Activated naive CD8-positive, alpha-beta T cell (primary cell): Measurements from ENCODE around the gene COL7A1.
A peak's percentile ranks its signal among the peaks of the same experiment; 100 is the strongest.

Source experiments
- H3K27ac Mint-ChIP-seq: one replicate; pipeline ENCODE4 v1.8.0; 2021; ENCODE audit warnings: mixed read lengths
- H3K27me3 Mint-ChIP-seq: one replicate; pipeline ENCODE4 v1.8.0; 2021; ENCODE audit warnings: mixed read lengths
- H3K36me3 Mint-ChIP-seq: one replicate; pipeline ENCODE4 v1.8.0; 2021; ENCODE audit warnings: mixed read lengths
- H3K4me1 Mint-ChIP-seq: one replicate; pipeline ENCODE4 v1.8.0; 2021; ENCODE audit warnings: low read depth, mixed read lengths
- H3K4me3 Mint-ChIP-seq: one replicate; pipeline ENCODE4 v1.8.0; 2021; ENCODE audit warnings: mild to moderate bottlenecking, mixed read lengths
- H3K9me3 Mint-ChIP-seq: one replicate; pipeline ENCODE4 v1.8.0; 2021; ENCODE audit warnings: low read depth, mixed read lengths

The COL7A1 gene

GRCh38 chr3:48565186-48565585 lies 29.9 kb downstream of the COL7A1 start:
- H3K36me3 Mint-ChIP-seq, result no peaks in the 10 kb centered on the region
- H3K27ac Mint-ChIP-seq, result no peak overlapping the region
- no peaks in the 10 kb centered on the region for H3K9me3 Mint-ChIP-seq
- H3K27me3 Mint-ChIP-seq, result no peaks in the 10 kb centered on the region
- no peaks in the 10 kb centered on the region for H3K4me1 Mint-ChIP-seq
- no peak overlapping the region for H3K4me3 Mint-ChIP-seq

- no peak overlapping the region for H3K27ac Mint-ChIP-seq
Measured at GRCh38 chr3:48564667-48565066, 30.5 kb downstream of the COL7A1 start.

GRCh38 chr3:48564022-48564421 lies 31.1 kb downstream of the COL7A1 start:
- Mint-ChIP-seq H3K4me3 (no peak overlapping the region), H3K9me3 (no peaks in the 10 kb centered on the region), H3K27me3 (no peaks in the 10 kb centered on the region), H3K4me1 (no peaks in the 10 kb centered on the region), H3K27ac (no peak overlapping the region), H3K36me3 (no peaks in the 10 kb centered on the region)

More at GRCh38 chr3:48564667-48565066, 30.5 kb downstream of the COL7A1 start:
- H3K4me3 Mint-ChIP-seq, result no peak overlapping the region
- no peaks in the 10 kb centered on the region for H3K4me1 Mint-ChIP-seq
- H3K9me3 Mint-ChIP-seq, result no peaks in the 10 kb centered on the region
- H3K36me3 Mint-ChIP-seq, result no peaks in the 10 kb centered on the region
- no peaks in the 10 kb centered on the region for H3K27me3 Mint-ChIP-seq

- Mint-ChIP-seq H3K27me3 (no peaks in the 10 kb centered on the region), H3K36me3 (no peaks in the 10 kb centered on the region), H3K9me3 (no peaks in the 10 kb centered on the region), H3K4me1 (peaks cover 3% of the 10 kb centered on the region), H3K27ac (no peak within 1 kb of the TSS), H3K4me3 (no peak within 1 kb of the TSS)
Measured at GRCh38 chr3:48563382-48563918, 31.7 kb downstream of the COL7A1 start, which contains the start of gene UCN2. UCN2 (minus strand) TSS chr3:48563781; CDS start chr3:48563124, 657 bp downstream.

- peaks cover 10% of the 10 kb centered on the region for H3K4me1 Mint-ChIP-seq
- H3K9me3 Mint-ChIP-seq, result no peaks in the 10 kb centered on the region
- no peak overlapping the region for H3K4me3 Mint-ChIP-seq
- no peak overlapping the region for H3K27ac Mint-ChIP-seq
- no peaks in the 10 kb centered on the region for H3K36me3 Mint-ChIP-seq
- no peaks in the 10 kb centered on the region for H3K27me3 Mint-ChIP-seq
Measured at GRCh38 chr3:48562367-48563095, 32.6 kb downstream of the COL7A1 start.

GRCh38 chr3:48561045-48561736 lies 33.9 kb downstream of the COL7A1 start:
- Mint-ChIP-seq H3K4me3 (no peak overlapping the region), H3K9me3 (no peaks in the 10 kb centered on the region), H3K4me1 (peaks cover 15% of the 10 kb centered on the region), H3K27ac (no peak overlapping the region), H3K36me3 (no peaks in the 10 kb centered on the region), H3K27me3 (no peaks in the 10 kb centered on the region)

GRCh38 chr3:48560648-48561018 lies 34.5 kb downstream of the COL7A1 start:
- Mint-ChIP-seq H3K9me3 (no peaks in the 10 kb centered on the region), H3K36me3 (no peaks in the 10 kb centered on the region), H3K4me3 (no peak overlapping the region), H3K4me1 (peaks cover 17% of the 10 kb centered on the region), H3K27ac (no peak overlapping the region), H3K27me3 (no peaks in the 10 kb centered on the region)

GRCh38 chr3:48558493-48559134 lies 36.5 kb downstream of the COL7A1 start:
- peaks cover 17% of the 10 kb centered on the region for H3K4me1 Mint-ChIP-seq
- H3K4me3 Mint-ChIP-seq, result peak overlapping the region; percentile 61
- H3K27me3 Mint-ChIP-seq, result no peaks in the 10 kb centered on the region
- no peaks in the 10 kb centered on the region for H3K9me3 Mint-ChIP-seq
- H3K36me3 Mint-ChIP-seq, result no peaks in the 10 kb centered on the region
- H3K27ac Mint-ChIP-seq, result no peak overlapping the region

GRCh38 chr3:48556796-48557626 lies 38.1 kb downstream of the COL7A1 start, which contains the start of gene PFKFB4:
PFKFB4 (minus strand) TSS chr3:48556803; CDS start chr3:48556777, 26 bp downstream.
- Mint-ChIP-seq H3K4me1 (peaks cover 17% of the 10 kb centered on the region), H3K27me3 (no peaks in the 10 kb centered on the region), H3K4me3 (peak within 1 kb of the TSS; percentile 90), H3K27ac (peak within 1 kb of the TSS; percentile 58), H3K36me3 (no peaks in the 10 kb centered on the region), H3K9me3 (no peaks in the 10 kb centered on the region)

- Mint-ChIP-seq H3K27me3 (no peaks in the 10 kb centered on the region), H3K9me3 (no peaks in the 10 kb centered on the region), H3K4me1 (peaks cover 17% of the 10 kb centered on the region), H3K4me3 (peak overlapping the region; percentile 90), H3K27ac (no peak overlapping the region), H3K36me3 (no peaks in the 10 kb centered on the region)
Measured at GRCh38 chr3:48555949-48556795, 39.0 kb downstream of the COL7A1 start.

GRCh38 chr3:48555231-48555948 lies 39.7 kb downstream of the COL7A1 start:
- Mint-ChIP-seq H3K36me3 (no peaks in the 10 kb centered on the region), H3K4me3 (peak overlapping the region; percentile 90), H3K27me3 (no peaks in the 10 kb centered on the region), H3K4me1 (peaks cover 17% of the 10 kb centered on the region), H3K27ac (no peak overlapping the region), H3K9me3 (no peaks in the 10 kb centered on the region)

GRCh38 chr3:48553886-48554845 lies 41.0 kb downstream of the COL7A1 start:
- H3K36me3 Mint-ChIP-seq, result no peaks in the 10 kb centered on the region
- H3K27me3 Mint-ChIP-seq, result no peaks in the 10 kb centered on the region
- H3K9me3 Mint-ChIP-seq, result no peaks in the 10 kb centered on the region
- no peak overlapping the region for H3K27ac Mint-ChIP-seq
- peaks cover 17% of the 10 kb centered on the region for H3K4me1 Mint-ChIP-seq
- no peak overlapping the region for H3K4me3 Mint-ChIP-seq
